A549 (cell line): ENCODE results near the gene ZNF662. TPM values are rescaled to one million over a fixed set of nuclear protein-coding genes. Genes with fewer than 3 reads are reported as not detected.

Source experiments
- ATAC-seq, 2 experiments: fragments of 200-7000 bp in 1 of 2; fragments of >200 bp in 1 of 2; cut with Nextera tagmentation in 1 of 2; cut with Tn5 transposase in 1 of 2; 3 replicates each; pipeline versions ENCODE4 v1.8.0 to v1.9.1; 2018 to 2020; ENCODE audit warnings: mild to moderate bottlenecking in 1 of 2, moderate library complexity in 1 of 2
- CTCF ChIA-PET: fragments of 300-600 bp; sonication (Branson Sonifier 250); formaldehyde crosslinking; extraction: SDS; loops from one replicate; lab custom pipeline; 2021; ENCODE audit warnings: antibody characterized with exemption, inconsistent platforms; lab: Yijun Ruan, JAX
- POLR2A ChIA-PET: fragments of 350-600 bp; formaldehyde crosslinking; extraction: SDS; loops from one replicate; lab custom pipeline; 2021; ENCODE audit warnings: antibody characterized with exemption, inconsistent platforms; lab: Yijun Ruan, JAX
- DNase-seq, 2 experiments: peaks; one replicate each; pipeline versions ENCODE4 v3.0.0 to v3.0.0-alpha.2; 2011 to 2016; ENCODE audit warnings: low read depth in 1 of 2, low spot score in 1 of 2
- FAIRE-seq: peaks from 2 replicates; lab custom pipeline; 2011; peaks lifted over from hg19 to GRCh38; lab: Jason Lieb, UNC
- H3K27ac ChIP-seq, 2 experiments: fragments of >200 bp; sonication (Bioruptor Twin); formaldehyde crosslinking; 3 replicates each; pipeline ENCODE4 v1.5.1; 2016 to 2017
- H3K4me1 ChIP-seq: fragments of >200 bp; sonication (Bioruptor Twin); formaldehyde crosslinking; 3 replicates; pipeline ENCODE4 v1.6.1; 2016
- H3K4me2 ChIP-seq: fragments of >200 bp; sonication (Bioruptor Twin); formaldehyde crosslinking; 3 replicates; pipeline ENCODE4 v1.6.1; 2016
- H3K4me3 ChIP-seq: fragments of >200 bp; sonication (Bioruptor Twin); formaldehyde crosslinking; 3 replicates; pipeline ENCODE4 v1.5.1; 2016
- H3K9me3 ChIP-seq: fragments of >200 bp; sonication (Bioruptor Twin); formaldehyde crosslinking; 3 replicates; pipeline ENCODE4 v1.6.1; 2016
- BHLHE40 ChIP-seq: IDR thresholded peaks from 2 replicates; pipeline ENCODE4 v1.6.1; 2012; ENCODE audit warnings: low read depth, low read length, inconsistent platforms
- CBX2 ChIP-seq: fragments of 200-600 bp; sonication (generic); IDR thresholded peaks from 2 replicates; pipeline ENCODE4 v1.6.1; 2016; ENCODE audit warnings: low read depth, mild to moderate bottlenecking, borderline replicate concordance
- CHD4 ChIP-seq: fragments of 200-600 bp; sonication (generic); IDR thresholded peaks from 2 replicates; pipeline ENCODE4 v1.6.1; 2016; ENCODE audit warnings: antibody characterized with exemption, mild to moderate bottlenecking, borderline replicate concordance
- EHMT2 ChIP-seq: fragments of 200-600 bp; sonication (generic); IDR thresholded peaks from 2 replicates; pipeline ENCODE4 v1.6.1; 2016; ENCODE audit warnings: antibody characterized with exemption, low read depth, mild to moderate bottlenecking, moderate library complexity
- EP300 ChIP-seq, 2 experiments: fragments of >200 bp; sonication (Bioruptor Twin); formaldehyde crosslinking; IDR thresholded peaks; 2 replicates in 1 of 2; 3 replicates in 1 of 2; pipeline ENCODE4 v1.6.1; 2016 to 2017
- ESRRA ChIP-seq: fragments of 150-350 bp; IDR thresholded peaks from 2 replicates; pipeline ENCODE4 v1.6.1; 2014; ENCODE audit warnings: mild to moderate bottlenecking, low read length, borderline replicate concordance
- HDAC2 ChIP-seq: fragments of 200-600 bp; sonication (generic); IDR thresholded peaks from 2 replicates; pipeline ENCODE4 v1.6.1; 2016
- HEYL ChIP-seq: fragments of 250-450 bp; sonication (Bioruptor Pico); IDR thresholded peaks from 2 replicates; pipeline ENCODE4 v1.8.0; 2021; ENCODE audit warnings: mild to moderate bottlenecking, moderate library complexity
- NR3C1 ChIP-seq: fragments of >200 bp; sonication (Bioruptor Twin); formaldehyde crosslinking; IDR thresholded peaks from 3 replicates; pipeline ENCODE4 v1.6.1; 2017
- RARB ChIP-seq: fragments of 250-450 bp; sonication (Bioruptor Pico); IDR thresholded peaks from 2 replicates; pipeline ENCODE4 v1.8.0; 2021; ENCODE audit warnings: mild to moderate bottlenecking, moderate library complexity
- RFX5 ChIP-seq: fragments of 450-650 bp; IDR thresholded peaks from 2 replicates; pipeline ENCODE4 v1.7.1; 2014; ENCODE audit warnings: antibody characterized with exemption, mild to moderate bottlenecking, moderate library complexity
- RNF2 ChIP-seq: fragments of 200-600 bp; sonication (generic); IDR thresholded peaks from 2 replicates; pipeline ENCODE4 v1.6.1; 2016; ENCODE audit warnings: low read depth, mild to moderate bottlenecking, antibody characterized with exemption, moderate library complexity, borderline replicate concordance
- SREBF2 ChIP-seq: fragments of 450-650 bp; IDR thresholded peaks from 2 replicates; pipeline ENCODE4 v1.6.1; 2014; ENCODE audit warnings: mild to moderate bottlenecking, moderate library complexity
- TFCP2L1 ChIP-seq: fragments of 250-450 bp; sonication (Bioruptor Pico); IDR thresholded peaks from 2 replicates; pipeline ENCODE4 v1.5.0; 2021; ENCODE audit warnings: mild to moderate bottlenecking
- ZFP36 ChIP-seq: fragments of 450-650 bp; IDR thresholded peaks from 2 replicates; pipeline ENCODE4 v1.6.1; 2014; ENCODE audit warnings: borderline replicate concordance; ENCODE audit not compliant: partially characterized antibody
- WGBS: methylation state at CpG from one replicate; pipeline ENCODE4 v1.1.6; 2017; ENCODE audit errors: missing lambda C conversion rate; 5-methylcytosine and 5-hydroxymethylcytosine counted together
- polyA minus RNA-seq: library from RNA; depleted of rRNA, polyadenylated mRNA; stranded (reverse); fragments of >200 nt; gene quantifications from 2 replicates; pipeline ENCODE4 v1.2.3, GENCODE V29; 2011; rRNA and poly(A)+ RNA removed
- polyA plus RNA-seq, 4 experiments: library from polyadenylated mRNA; depleted of rRNA in 3 of 4; stranded (reverse); fragments of >200 nt; fragmentation: RNase III in 1 of 4; extraction: RNeasy Plus Mini Kit Qiagen cat#74134 plus additional on column Dnase treatment in 1 of 4; gene quantifications; 2 replicates in 3 of 4; 3 replicates in 1 of 4; pipeline ENCODE4 v1.2.3, GENCODE V29; 2011 to 2017
- TF ChIP-seq, protein P1 (sequence below): IDR thresholded peaks from 2 replicates; pipeline ENCODE4 v1.6.1; 2012
- TF ChIP-seq, protein P2 (sequence below): IDR thresholded peaks from 2 replicates; pipeline ENCODE4 v1.6.1; 2012
- TF ChIP-seq, protein P3 (sequence below): fragments of >200 bp; sonication (Bioruptor Twin); formaldehyde crosslinking; IDR thresholded peaks from 3 replicates; pipeline ENCODE4 v1.5.1; 2016
- TF ChIP-seq, protein P4 (sequence below): fragments of 450-650 bp; IDR thresholded peaks from 2 replicates; pipeline ENCODE4 v1.6.1; 2014; ENCODE audit warnings: antibody characterized with exemption

Gene ZNF662
- polyA plus RNA-seq (2011; rRNA removed) (not detected in 2 replicates), polyA plus RNA-seq (2017; fragmentation: RNase III; extraction: RNeasy Plus Mini Kit Qiagen cat#74134 plus additional on column Dnase treatment) (not detected in 3 replicates), polyA minus RNA-seq (not detected in 2 replicates)
- not detected in 2 replicates for polyA plus RNA-seq (2012; cell fraction: cytosol; rRNA removed)
- polyA plus RNA-seq (2012; cell fraction: nucleus; rRNA removed) = not detected in 2 replicates

DNA sequence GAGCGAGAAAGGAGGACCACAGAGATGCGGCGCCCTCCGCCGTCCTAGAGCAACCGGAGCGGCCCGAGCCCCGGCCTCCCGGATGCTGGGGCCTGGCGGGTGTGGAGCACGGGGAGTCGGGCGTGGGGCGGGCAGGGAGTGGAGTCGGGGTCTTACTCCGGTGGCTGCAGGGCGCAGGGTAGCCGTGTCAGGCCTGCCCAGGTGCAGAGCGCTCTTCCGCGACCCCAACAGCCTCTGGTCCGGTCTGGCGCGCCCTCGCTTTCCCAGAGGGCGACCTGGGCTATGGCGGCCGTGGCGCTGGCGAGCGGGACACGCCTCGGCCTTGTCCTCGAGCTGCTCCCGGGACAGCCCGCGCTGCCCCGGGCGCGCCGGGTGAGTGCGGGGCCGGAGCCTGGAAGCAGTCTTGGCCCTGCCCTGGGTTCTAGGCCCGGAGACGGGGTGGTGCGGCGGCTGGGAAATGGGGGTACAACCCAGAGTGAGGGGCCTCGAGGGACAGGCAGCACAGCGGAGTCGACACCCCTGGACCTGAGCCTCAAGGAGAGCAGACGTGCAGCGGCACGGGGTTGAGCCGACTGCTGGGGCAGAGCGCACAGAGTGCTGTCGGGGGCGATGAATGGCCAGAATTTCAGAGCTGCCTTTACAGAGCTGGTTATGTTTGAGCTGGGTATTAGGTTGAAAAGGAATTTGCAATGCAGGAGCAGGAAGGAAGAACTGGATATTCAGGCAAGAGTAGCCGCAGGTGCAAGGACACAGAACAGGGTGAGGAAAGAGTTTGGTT lies at the start of gene ZNF662:
Gene ZNF662, plus strand, starts transcription at position 73 of the 778 bp plus-strand sequence. CDS start 1,973 bp downstream, outside the sequence.
- no peak for DNase-seq

DNA sequence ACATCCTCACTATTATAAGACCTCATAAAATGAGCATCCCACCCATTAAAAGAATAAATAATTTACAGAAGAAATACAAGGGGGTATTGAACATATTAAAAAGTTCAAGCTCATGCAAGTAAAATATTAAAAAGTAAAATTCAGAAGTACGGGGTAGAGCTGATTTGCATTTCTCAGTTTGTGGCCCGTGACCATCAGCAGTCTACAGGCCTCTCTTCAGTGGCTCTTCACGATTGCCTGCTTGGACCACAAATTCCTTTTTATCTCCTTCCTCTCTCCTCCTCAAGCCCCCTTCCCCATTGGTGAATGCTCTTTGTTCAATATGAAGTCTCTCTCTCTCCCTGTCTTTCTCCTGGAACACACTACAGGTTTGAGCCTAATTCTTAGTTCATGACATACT lies 49.4 kb upstream of the ZNF662 start:
- ATAC-seq = no peak
- H3K27ac ChIP-seq = no peak overlapping the region
- H3K4me3 ChIP-seq = no peak overlapping the region
- no peak for FAIRE-seq
- H3K4me2 ChIP-seq = no peak overlapping the region
- H3K9me3 ChIP-seq = no peaks in the 10 kb centered on the region
- CTCF ChIA-PET = interaction anchor here (1.2 to 1.4 kb wide), 2 partner anchors 17 to 25 kb away, joined by 3 to 5 read pairs; no protein-coding TSS in a partner anchor
- 50% methylated on average over 3 of the region's 3 CpGs for WGBS
- TF ChIP-seq CHD4 (no peak), NR3C1 (no peak), ESRRA (no peak), RARB (no peak), HDAC2 (no peak), SREBF2 (no peak), RNF2 (no peak), ZFP36 (no peak)
- TF ChIP-seq, protein P1, sequence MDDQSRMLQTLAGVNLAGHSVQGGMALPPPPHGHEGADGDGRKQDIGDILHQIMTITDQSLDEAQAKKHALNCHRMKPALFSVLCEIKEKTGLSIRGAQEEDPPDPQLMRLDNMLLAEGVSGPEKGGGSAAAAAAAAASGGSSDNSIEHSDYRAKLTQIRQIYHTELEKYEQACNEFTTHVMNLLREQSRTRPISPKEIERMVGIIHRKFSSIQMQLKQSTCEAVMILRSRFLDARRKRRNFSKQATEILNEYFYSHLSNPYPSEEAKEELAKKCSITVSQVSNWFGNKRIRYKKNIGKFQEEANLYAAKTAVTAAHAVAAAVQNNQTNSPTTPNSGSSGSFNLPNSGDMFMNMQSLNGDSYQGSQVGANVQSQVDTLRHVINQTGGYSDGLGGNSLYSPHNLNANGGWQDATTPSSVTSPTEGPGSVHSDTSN = no peak
- TF ChIP-seq, protein P2, sequence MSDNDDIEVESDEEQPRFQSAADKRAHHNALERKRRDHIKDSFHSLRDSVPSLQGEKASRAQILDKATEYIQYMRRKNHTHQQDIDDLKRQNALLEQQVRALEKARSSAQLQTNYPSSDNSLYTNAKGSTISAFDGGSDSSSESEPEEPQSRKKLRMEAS = no peak
- POLR2A ChIA-PET = no interaction called here
- DNase-seq = no peak
- no peaks in the 10 kb centered on the region for H3K4me1 ChIP-seq

More for the DNA sequence above, at the start of gene ZNF662:
- TF ChIP-seq CBX2 (no peak), EHMT2 (no peak), BHLHE40 (no peak), EP300 (IDR thresholded peaks at IDR 0.05) (no peak), RFX5 (no peak), HEYL (CRISPR knock-in tag) (no peak), TFCP2L1 (CRISPR knock-in tag) (no peak)
- TF ChIP-seq, protein P3, sequence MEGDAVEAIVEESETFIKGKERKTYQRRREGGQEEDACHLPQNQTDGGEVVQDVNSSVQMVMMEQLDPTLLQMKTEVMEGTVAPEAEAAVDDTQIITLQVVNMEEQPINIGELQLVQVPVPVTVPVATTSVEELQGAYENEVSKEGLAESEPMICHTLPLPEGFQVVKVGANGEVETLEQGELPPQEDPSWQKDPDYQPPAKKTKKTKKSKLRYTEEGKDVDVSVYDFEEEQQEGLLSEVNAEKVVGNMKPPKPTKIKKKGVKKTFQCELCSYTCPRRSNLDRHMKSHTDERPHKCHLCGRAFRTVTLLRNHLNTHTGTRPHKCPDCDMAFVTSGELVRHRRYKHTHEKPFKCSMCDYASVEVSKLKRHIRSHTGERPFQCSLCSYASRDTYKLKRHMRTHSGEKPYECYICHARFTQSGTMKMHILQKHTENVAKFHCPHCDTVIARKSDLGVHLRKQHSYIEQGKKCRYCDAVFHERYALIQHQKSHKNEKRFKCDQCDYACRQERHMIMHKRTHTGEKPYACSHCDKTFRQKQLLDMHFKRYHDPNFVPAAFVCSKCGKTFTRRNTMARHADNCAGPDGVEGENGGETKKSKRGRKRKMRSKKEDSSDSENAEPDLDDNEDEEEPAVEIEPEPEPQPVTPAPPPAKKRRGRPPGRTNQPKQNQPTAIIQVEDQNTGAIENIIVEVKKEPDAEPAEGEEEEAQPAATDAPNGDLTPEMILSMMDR = no peak
- TF ChIP-seq, protein P4, sequence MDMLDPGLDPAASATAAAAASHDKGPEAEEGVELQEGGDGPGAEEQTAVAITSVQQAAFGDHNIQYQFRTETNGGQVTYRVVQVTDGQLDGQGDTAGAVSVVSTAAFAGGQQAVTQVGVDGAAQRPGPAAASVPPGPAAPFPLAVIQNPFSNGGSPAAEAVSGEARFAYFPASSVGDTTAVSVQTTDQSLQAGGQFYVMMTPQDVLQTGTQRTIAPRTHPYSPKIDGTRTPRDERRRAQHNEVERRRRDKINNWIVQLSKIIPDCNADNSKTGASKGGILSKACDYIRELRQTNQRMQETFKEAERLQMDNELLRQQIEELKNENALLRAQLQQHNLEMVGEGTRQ = no peak
- FAIRE-seq (no peak), ATAC-seq (no peak)
- WGBS = 80% methylated on average over 11 of the region's 59 CpGs
- Histone ChIP-seq H3K4me1 (no peaks in the 10 kb centered on the region), H3K4me3 (no peak within 1 kb of the TSS), H3K27ac (no peak within 1 kb of the TSS), H3K4me2 (no peak within 1 kb of the TSS), H3K9me3 (no peaks in the 10 kb centered on the region)
- ChIA-PET POLR2A (no interaction called here), CTCF (interaction anchor here (1.0 kb wide), 1 partner anchor 11 kb away, joined by 3 read pairs; no protein-coding TSS in a partner anchor)
